ENCODE results near the gene ZNF70. TPM values are rescaled to one million over a fixed set of nuclear protein-coding genes. Genes with fewer than 3 reads are reported as not detected.

The ZNF70 gene
- total and polyA plus RNA-seq, 2 of the 13 experiments (the other 11 are each of a cell fraction or from before 2014, with no cell fraction given) = 0.62 to 3.6 TPM

DNA sequence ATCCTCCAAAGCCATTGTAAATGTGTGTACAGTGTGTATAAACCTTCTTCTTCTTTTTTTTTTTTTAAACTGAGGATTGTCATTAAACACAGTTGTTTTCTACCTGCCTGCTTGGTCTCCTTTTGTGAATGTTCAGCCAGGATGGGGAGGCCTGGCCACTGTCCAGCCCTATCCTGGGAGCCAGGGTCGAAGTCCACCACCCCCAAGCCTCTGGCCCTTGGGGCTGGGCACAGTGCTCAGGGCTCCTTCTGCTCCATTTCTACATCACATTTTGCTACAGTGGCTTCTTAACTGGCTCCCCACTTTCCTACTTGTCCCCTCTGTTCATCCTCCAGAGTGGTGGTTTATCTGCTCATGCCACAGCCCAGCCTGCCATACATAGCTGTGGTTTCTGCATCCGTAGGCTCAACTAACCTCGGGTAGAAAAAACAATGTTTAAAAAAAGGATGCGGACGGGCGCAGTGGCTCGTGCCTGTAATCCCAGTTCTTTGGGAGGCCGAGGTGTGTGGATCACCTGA, 33.4 kb upstream of the ZNF70 start (continued):
- TF ChIP-seq ZNF558 (CRISPR knock-in tag; IDR thresholded peaks at IDR 0.05; ENCODE audit: borderline replicate concordance) = no peak
- peak; percentile 63; the same call in 1 of the 2 replicates for TF ChIP-seq RORA (CRISPR knock-in tag; IDR thresholded peaks at IDR 0.05)
- TF ChIP-seq CBX5 (CRISPR knock-in tag; IDR thresholded peaks at IDR 0.05; ENCODE audit: borderline replicate concordance) = peak; percentile 34; the same call in 1 of the 2 replicates
- TF ChIP-seq, protein P1, sequence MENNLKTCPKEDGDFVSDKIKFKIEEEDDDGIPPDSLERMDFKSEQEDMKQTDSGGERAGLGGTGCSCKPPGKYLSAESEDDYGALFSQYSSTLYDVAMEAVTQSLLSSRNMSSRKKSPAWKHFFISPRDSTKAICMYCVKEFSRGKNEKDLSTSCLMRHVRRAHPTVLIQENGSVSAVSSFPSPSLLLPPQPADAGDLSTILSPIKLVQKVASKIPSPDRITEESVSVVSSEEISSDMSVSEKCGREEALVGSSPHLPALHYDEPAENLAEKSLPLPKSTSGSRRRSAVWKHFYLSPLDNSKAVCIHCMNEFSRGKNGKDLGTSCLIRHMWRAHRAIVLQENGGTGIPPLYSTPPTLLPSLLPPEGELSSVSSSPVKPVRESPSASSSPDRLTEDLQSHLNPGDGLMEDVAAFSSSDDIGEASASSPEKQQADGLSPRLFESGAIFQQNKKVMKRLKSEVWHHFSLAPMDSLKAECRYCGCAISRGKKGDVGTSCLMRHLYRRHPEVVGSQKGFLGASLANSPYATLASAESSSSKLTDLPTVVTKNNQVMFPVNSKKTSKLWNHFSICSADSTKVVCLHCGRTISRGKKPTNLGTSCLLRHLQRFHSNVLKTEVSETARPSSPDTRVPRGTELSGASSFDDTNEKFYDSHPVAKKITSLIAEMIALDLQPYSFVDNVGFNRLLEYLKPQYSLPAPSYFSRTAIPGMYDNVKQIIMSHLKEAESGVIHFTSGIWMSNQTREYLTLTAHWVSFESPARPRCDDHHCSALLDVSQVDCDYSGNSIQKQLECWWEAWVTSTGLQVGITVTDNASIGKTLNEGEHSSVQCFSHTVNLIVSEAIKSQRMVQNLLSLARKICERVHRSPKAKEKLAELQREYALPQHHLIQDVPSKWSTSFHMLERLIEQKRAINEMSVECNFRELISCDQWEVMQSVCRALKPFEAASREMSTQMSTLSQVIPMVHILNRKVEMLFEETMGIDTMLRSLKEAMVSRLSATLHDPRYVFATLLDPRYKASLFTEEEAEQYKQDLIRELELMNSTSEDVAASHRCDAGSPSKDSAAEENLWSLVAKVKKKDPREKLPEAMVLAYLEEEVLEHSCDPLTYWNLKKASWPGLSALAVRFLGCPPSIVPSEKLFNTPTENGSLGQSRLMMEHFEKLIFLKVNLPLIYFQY (CRISPR knock-in tag; IDR thresholded peaks at IDR 0.05; ENCODE audit: borderline replicate concordance) = 0 out of 2 replicates have a peak, but pooled peaks have one; percentile 18
- TF ChIP-seq NCOR1 (IDR thresholded peaks at IDR 0.05; ENCODE audit: borderline replicate concordance, low read length) = 0 out of 2 replicates have a peak, but pooled peaks have one; percentile 54
- no peak for TF ChIP-seq SOX6 (IDR thresholded peaks at IDR 0.05)
- peak; percentile 59 for TF ChIP-seq SOX6 (CRISPR knock-in tag; IDR thresholded peaks at IDR 0.05)
- TF ChIP-seq SALL1 (CRISPR knock-in tag; IDR thresholded peaks at IDR 0.05) = peak; percentile 29
- no peak for TF ChIP-seq TGIF2 (CRISPR knock-in tag; IDR thresholded peaks at IDR 0.05)
- 0 out of 2 replicates have a peak, but pooled peaks have one; percentile 49 for TF ChIP-seq KDM2A (CRISPR knock-in tag; IDR thresholded peaks at IDR 0.05; ENCODE audit: borderline replicate concordance, low read depth)
- TF ChIP-seq SMAD3 (CRISPR knock-in tag; IDR thresholded peaks at IDR 0.05) = no peak
- TF ChIP-seq ZNF546 (CRISPR knock-in tag; conservative IDR thresholded peaks at IDR 0.05) = no peak
- TF ChIP-seq ZFP36L1 (CRISPR knock-in tag; IDR thresholded peaks at IDR 0.05) = no peak
- TF ChIP-seq TBL1XR1 (IDR thresholded peaks at IDR 0.05; ENCODE audit: borderline replicate concordance, low read length, partially characterized antibody) = no peak
- no peak for TF ChIP-seq SP4 (CRISPR knock-in tag; IDR thresholded peaks at IDR 0.05)
- TF ChIP-seq ARID5B (CRISPR knock-in tag; IDR thresholded peaks at IDR 0.05) = peak; percentile 37
- peak; percentile 58; the same call in 1 of the 2 replicates for TF ChIP-seq ZNF362 (CRISPR knock-in tag; IDR thresholded peaks at IDR 0.05; ENCODE audit: borderline replicate concordance)
- TF ChIP-seq ZNF432 (CRISPR knock-in tag; IDR thresholded peaks at IDR 0.05; ENCODE audit: borderline replicate concordance) = no peak
- TF ChIP-seq KLF13 (CRISPR knock-in tag; IDR thresholded peaks at IDR 0.05) = no peak
